CD4-positive, alpha-beta T cell treated with Interleukin-1 beta for 1 hour (primary cell): ENCODE data around the gene AHSA1.

Experiments
- DNase-seq, 2 donors: peaks; one replicate each; pipeline ENCODE4 v3.0.0-alpha.2; 2020 to 2022

AHSA1 gene

DNA sequence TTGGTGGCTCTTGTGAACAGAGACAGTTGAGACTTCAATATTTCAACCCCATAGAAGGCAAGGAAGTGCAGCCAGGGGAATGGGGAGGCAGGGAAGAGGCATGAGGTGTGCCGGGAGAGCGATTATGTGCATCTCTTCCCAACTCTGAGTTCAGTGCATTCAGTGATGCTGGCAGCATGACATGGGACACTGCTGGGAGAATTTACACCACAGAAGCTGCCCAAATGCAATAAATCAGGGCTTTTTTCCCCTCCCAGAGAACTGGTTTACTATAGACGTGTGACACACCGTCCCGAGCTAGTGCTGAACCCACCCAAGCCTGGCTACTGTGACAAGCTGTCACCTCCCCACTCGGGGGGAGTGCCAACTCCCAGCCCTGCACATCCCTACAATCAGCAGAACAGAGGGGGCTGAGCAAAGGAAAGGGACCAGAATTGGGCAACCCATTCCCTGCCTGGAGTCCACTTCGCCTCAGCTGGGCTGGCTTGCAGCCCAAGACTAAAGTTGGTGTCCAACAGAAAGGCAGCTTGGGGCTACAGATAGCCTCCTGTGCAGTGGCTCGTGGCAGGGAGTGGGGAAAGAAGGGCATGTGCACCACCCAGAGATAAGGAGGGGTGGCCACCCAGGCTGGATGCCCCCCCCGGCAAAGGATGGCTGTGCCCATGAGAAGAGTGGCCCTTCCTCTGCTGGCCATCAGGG lies 16.7 kb downstream of the AHSA1 start:
- DNase-seq, result no peak

DNA sequence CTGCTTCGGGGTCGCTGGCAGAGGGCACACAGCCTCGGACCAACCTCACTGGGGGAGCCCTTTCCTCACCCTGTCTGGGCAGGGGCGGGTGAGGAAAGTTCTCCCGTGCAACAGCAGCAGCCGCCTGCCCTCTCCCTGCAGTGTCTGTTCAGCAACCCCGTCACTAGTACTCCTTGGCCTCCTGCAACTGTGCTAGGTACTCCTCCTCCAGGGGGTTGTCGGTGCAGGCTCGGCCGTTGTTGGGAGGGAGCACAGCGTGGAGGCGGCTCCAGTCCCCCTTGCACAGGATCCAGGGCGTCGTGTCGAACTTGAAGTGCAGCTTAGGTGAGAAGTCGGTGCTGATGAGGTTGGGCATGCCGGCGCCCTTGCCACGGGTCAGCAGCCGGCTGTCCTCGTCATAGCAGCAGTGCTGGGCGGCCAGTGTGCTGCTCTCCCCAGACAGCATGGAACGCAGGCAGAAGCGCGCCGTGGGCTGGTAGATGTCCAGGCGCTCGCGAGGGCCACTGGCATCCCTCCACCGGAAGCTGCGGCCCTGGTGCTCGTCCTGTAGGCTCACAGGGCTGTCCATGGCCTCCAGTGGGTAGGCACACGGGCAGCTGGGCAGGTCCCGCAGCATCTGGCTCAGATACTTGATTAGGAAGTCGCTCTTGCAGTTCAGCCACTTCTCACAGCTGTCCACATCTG lies 17.7 kb downstream of the AHSA1 start:
- no peak for DNase-seq

DNA sequence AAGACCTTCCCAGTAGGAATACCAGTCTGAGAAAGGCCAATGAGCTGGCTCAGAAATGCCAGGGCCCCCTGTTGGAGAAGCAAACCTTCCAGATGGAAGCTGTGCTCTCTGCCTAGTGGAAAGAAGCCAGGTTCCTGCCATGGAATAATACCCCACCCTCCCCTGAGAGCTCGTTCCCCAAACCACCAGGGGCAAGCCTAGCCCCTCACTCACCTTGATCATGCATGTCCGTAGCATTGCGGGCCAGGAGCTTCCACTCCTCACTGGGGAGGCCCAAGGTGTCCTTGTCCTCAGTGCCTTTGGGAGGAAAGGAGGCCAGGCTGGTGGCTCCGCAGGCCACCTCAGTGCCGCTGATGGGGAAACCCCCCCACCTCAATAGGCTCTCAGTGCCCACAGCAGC lies 20.1 kb downstream of the AHSA1 start:
- DNase-seq, result no peak

DNA sequence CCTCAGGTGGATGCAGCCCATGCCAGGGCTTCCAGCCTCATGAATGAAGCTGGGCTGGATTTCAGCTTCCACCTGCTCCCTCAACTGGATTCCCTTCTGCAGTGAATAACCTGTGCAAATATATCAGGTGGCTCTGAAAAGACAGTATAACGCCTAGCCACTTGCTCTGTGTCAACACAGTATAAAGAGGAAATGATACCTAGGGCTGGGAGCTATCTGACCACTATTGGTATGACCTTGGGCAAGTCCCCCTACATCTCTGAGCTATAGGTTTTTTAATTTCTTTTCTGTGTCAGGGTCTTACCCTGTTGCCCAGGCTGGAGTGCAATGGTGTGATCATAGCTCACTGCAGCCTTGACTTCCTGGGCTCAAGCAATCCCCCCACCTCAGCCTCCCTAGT lies 20.9 kb downstream of the AHSA1 start:
- no peak for DNase-seq

DNA sequence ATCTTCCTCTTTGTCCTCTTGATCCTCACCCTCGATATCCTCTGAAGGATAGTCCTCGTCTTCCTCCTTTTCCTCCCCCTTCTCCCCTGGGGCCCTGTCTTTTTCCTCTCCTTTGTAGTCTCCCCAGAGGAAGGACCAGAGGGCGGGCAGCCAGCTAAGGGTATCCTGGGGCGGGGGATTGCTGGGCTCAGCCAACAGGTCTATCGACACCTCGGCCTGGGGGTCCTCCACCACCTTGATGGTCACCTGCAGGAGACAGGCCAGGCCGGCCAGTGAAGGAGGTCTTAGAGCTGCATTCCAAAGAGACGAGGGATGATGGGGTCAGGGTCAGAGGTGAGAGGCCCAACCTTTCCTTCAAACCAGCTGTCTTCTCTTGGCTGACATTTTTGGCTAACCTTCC lies 24.5 kb downstream of the AHSA1 start:
- no peak for DNase-seq

DNA sequence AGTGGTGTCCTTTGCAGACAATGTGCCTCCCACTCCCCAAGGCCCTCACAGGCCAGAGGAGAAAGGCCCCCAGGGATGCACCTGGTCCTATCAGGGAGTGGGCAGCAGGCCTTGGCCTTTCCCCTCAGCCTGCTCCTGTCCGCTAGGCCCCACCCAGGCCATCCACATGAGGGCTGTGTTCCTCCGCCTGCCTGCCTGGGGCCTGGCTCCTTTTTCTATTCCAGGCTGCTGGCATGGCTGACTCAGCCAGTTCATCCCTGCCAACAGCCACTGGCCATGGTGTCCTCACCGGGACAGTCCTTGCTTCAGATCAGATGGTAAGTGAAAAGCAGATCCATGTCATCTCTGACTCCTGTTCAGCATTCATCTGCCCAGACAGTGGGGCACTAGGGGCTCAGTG lies 27.4 kb downstream of the AHSA1 start:
- DNase-seq, result no peak

DNA sequence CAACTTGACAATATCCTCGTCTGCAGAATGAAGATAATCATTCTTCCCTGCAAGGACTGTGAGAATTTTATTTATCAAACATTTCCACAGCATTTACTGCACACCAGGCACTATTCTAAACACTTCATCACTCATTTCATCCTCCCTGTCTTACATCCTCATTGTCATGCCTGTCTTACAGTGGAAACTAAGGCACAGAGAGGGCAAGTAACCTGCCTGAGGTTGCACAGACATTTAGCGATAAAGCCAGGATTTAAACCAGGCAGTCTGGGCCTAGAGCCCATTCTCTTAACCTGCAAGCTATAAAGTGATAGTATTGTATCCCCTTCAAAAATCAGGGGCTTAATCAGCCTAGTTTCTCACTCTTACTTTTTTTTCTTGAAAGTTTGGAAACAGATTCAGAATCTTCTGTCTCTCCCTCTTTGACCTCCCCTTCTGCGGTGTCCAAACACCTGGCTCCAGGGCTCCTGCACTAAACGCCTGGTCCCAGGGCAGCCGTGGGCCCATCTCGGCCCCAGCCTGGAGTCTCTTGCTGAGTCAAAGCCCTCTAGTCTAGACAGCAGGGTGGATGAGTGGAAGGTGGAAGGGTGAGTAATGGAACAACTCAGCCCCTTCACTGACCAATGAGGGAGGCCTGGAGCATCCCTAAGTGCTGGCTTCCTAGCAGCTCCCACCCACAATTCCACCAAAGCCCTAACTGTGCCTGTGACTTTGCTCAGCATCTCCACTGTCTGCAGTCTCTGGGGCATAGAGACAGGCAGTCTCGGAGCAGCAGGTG lies 28.2 kb downstream of the AHSA1 start:
- no peak for DNase-seq

DNA sequence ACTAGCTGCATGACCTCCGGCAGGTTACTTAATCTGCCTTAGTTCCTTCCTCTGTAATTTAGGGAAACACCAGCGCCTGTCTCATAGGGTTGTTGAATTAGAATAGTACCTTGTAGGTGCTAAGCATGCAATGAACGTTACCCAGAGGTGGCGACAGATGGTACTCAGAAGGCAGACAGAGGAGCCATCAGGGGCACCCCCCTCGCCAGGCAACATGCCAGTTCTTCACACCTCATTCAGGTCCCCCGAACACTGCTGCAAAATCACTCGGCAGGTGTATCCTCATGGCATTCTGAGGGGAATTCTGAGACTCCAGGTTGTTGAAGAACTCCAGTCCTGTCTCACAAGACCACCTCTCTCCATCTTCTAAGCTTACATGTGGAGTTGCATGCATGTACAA lies 30.7 kb downstream of the AHSA1 start:
- no peak for DNase-seq

DNA sequence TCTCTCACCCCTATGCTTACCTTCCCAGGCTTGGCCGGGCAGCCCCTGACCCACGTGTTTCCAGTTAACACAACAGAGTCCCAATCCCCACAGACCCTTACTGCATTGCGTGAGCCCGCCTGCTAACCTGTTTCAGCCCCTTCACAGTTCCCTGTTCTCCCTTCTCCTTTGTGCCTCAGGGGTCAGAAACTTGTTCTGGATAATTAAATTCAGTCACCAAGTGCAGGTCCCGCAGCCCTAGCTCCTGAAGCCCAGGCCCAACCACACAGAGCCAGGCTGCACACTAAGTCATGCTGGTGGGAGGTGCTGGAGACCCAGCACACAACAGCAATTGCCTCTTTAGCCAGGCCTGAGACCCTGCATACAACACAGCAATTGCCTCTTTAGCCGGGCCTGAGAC lies 31.1 kb downstream of the AHSA1 start:
- DNase-seq, result no peak

DNA sequence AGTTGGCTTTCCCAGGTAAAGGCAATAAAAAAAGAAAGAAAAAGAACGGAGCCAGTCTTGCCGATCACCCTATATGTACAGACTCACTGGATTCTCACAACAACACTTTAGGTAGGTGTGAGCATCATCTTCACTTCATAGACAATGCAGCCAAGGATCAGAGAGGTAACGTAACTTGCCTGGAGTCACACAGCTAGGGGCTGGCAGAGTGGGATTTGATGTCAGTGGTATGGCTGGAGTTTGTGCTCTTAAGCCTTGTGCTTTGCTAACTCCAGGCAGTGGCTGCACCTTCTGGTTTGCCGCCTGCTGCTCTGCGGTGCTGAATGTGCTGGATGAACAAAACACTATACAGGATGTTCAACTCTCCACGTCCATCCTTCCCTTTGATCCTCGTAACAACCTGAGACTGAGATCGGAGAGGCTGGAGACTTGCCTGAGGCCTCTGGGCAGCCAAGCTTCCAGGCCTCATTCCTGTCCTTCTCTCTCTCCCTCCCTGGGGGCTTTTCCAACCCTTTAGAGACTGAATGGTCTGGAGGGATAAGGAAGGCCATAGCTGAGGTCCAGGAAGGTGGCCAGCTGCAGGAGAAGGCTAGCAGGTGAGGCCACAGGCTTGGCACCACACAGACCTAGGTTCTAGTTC lies 32.6 kb downstream of the AHSA1 start:
- DNase-seq, result no peak

DNA sequence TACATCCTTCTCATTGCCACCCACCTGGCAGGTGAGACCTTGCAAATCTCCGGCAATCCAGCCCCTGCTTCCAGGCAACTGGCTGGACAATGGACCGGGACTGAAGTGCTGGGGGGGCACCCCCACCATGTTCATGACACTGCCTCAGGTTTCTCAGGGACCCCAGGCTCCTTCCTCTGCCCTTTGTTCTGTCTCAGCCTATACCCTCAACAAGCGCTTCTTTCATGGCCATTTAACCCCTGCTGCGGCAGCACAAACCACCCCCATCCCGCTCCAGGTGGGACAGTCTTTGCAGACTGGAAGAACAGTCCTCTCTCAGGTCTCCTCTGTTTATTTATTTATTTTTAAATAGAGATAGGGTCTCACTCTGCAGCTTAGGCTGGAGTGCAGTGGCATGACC lies 33.2 kb downstream of the AHSA1 start:
- DNase-seq, result no peak

DNA sequence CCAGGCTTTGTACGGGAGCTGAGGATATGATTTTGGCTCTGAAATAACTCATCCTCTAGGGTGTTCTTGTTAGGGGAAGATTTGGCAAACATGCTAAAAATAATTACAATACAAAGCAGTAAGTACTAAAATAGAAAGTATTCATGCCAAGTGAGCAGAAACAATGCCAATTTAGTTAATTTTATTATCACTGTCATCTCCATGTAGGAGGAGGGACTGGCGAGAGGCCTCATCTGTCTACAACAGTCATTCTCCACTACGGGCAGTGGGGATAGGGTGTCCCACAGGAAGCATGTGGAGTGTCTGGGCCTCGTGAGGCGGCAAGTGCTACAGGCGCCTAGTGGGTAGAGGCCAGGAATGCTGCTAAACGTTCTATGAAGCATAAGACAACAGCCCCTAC lies 37.4 kb downstream of the AHSA1 start:
- DNase-seq, result no peak

DNA sequence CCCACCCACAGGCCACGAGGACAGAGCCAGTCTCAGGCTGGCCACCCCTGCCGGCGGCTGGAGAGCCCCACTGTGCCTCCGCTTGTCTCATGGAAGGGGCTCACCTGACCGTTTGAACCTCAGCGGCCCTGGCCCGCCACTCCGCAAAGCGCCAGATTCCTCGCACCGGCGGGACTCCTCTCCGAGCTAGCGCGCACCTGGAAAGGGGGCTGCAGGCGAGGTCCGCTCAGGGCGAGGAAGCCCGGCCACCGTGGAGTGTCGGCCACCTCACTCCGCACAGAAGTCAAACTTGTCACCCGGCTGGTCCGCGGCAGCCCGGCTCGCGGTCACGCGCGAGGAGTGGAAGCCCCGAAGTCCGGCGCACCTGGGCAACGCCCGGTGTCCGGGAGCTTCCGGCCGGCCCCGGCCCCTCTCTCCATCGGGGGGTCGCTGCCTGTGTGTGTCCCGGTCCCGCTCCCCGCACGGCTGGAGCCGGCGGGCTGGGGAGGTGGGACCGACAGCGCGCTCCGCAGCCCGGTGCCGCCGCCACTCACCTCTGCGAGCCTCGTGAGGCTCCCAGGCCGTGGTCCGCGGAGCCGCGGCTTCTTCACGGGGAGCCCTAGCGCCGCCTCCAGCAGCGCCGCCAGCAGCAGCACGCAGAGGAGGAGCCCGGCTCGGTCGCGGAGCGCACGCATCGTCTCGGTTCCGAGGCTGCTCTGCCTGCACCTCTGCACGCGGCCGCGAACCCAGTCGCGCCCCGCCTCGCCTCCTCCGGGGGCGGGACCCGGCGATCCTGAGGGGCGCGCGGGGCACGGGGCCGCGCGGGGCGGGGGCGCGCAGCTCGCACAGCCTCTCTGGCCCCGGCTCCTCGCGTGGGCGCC lies 40.5 kb downstream of the AHSA1 start, which contains the start of gene ISM2:
ISM2 (minus strand) TSS at position 697 of the 860 bp plus-strand sequence; CDS start at position 674, 23 bp downstream.
- DNase-seq, result peak; percentile 13 to 20

DNA sequence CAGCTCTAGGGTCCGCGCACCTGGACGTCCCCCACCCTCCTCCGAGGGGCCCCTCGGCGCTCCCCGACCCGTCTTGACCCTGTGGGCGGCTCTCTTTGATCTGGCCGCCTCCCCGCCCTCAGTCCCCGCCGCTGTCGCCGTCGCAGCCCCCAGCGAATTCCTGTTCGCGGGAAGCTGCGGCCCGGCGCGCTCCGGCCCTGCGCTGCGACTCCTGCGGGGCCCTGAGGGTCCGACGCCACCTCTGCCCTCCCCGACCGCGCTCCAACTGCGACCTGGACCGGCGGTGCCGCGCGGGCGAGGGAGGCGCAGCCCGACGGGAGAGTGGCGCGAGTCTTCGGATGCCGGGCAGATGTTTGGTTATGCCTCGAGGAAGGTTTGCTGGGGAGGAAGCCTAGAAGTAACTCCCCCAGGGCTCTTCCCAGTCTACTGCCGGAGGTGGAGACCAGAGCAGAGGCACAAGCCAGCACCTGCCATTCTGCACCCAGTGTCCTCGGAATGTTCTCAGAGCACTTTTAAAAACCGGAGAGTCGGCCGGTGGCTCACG lies 41.2 kb downstream of the AHSA1 start:
- no peak for DNase-seq

DNA sequence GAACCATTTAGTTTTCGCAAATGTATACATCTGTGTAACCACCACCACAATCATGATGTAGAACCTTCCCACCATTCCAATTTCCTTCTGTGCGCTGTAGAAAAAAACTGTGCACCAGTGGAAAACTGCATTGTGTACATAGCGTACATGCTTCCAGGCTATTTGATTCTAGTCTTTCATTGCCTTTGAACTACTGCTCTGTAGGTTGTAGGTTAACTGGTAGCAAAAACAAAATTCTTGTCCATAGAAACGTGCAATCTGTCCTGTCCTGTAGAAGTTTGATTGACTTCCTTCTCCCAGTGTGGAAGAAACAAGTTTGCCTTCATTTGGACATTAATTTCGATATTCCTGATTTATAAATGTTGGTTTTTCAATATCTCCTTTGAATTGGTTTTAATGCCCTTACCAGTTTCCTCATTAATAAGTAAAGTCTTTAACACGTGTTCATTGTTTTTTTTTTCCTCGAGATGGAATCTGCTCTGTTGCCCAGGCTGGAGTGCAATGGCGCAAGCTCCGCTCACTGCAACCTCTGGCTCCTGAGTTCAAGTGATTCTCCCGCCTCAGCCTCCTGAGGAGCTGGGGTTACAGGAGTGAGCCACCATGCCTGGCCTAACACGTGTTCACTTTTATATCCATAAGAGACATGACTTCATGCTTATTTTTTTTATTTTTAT lies 44.4 kb downstream of the AHSA1 start:
- DNase-seq, result no peak

DNA sequence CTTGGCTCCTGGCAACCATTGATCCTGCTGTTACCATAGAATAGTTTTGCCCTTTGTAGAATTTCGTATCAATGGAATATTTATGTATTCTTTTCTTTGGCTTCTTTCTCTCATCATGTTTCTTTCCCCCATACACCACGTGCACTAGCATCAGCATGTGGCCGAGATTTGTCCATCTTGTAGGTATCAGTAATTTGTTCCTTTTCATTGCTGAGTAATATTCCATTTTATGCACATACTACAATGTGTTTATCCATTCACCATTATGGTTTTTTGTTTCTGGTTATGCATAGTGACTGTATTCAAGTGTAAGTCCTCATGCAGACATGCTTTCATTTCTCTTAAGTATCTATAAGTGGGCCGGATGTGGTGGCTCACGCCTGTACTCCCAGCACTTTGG lies 45.2 kb downstream of the AHSA1 start:
- no peak for DNase-seq

DNA sequence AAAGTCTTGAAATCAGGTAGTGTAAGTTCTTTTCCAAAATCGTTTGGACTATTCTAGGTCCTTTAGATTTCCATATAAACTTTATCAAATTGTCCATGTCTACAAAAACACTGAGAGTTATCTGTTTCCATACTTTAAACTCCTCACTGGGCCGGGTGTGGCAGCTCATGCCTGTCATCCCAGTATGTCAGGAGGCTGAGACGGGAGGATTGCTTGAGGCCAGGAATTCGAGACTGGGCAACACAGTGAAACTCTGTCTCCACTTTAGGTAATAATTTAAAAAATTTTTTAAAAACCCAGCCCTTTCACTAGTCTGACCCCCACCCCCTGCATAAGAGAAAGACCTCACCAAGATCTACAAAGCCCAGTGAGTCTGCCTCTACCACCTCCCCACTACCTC lies 47.1 kb downstream of the AHSA1 start:
- DNase-seq, result no peak

DNA sequence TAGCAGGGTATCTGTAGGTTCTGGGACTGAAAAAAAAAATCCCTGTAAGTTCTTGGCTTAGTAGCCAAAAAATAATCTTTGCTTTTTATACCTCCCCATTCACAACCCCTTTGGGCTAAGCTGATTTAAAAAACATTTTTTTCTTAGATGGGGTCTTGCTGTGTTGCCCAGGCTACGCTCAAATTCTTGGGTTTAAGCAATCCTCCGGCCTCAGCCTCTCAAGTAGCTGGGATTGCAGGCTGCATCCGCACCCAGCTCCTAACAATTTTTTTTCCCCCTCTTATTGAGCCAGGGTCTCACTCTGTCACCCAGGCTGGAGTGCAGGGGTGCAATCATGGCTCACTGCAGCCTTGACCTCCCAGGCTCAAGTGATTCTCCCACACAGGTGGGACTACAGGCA lies 49.9 kb downstream of the AHSA1 start:
- no peak for DNase-seq

DNA sequence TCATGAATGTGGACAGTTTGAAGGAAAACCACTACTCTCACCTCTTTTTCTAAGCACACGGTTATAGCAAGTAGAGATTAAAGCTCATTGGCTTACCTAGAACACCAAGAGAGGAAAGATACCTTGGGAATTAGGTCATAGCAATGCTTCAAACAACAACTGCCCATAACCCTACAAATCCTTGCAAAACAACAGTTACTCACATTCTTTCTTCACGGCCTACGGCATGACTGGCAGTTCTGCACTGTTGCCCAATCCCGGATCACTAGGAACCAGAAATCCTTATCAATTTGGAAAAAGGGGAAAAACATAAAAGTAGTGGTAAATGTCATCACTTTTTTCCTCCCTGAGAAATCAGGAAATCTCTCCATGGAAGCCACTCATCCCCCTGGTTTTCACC lies 50.4 kb downstream of the AHSA1 start:
- DNase-seq, result no peak

DNA sequence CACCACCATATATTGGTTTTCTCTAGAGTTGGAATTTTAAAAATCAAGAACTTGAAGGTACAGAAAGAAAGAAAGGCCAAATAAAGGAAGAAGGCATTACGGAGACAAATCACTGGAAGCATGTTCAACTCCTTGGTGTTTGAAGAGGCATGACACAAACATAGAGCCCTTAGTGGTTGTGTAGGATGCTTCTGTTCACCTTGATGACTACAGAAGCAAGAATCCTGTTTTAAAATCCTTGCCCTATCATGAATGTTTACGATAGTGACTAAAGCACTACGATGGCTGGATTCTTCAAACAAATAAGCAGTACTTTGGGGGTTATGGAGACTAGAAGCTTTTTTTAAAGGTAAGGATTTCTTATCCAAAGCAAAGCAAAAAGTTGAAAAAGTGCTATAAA lies 51.0 kb downstream of the AHSA1 start:
- no peak for DNase-seq

DNA sequence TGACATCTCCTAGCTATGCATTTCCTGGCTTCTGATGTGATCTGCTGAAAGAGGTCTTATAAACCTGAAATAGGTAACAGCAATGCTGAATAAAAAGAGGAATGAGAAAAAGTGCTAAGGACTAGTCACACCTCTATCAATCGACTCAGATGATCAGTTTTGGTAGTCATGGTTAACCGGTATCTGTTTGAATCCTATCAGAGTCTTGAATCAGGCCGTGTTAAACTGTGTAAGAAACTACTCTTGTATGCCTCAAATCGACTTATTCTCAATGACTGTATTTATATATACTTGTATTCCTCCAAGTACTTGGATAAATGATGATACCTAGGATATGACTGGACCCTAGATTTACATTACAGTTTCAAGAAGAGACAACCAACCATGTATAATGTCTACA lies 51.5 kb downstream of the AHSA1 start:
- DNase-seq, result no peak
